C4-2B (cell line): ENCODE results near the gene RPS6KB1.
"Not testable (repeated sequence)": the region's sequence is repeated elsewhere in the genome, so short reads cannot be mapped to it uniquely, and the experiment has no call there.

Experiments used
- H3K27ac ChIP-seq: fragments of 450-650 bp; 2 replicates; pipeline ENCODE4 v1.5.1; 2017
- CTCF ChIP-seq: fragments of 450-650 bp; conservative IDR thresholded peaks from 2 replicates; pipeline ENCODE4 v1.5.1; 2017; ENCODE audit warnings: mild to moderate bottlenecking
- ZFX ChIP-seq: fragments of 450-650 bp; IDR thresholded peaks from 2 replicates; pipeline ENCODE4 v1.6.1; 2017

RPS6KB1 gene

GRCh38 chr17:59972778-59973177, 79.9 kb downstream of the RPS6KB1 start:
- TF ChIP-seq CTCF (no peak), ZFX (no peak)
- H3K27ac ChIP-seq: no peak overlapping the region

GRCh38 chr17:59973483-59973882, 80.6 kb downstream of the RPS6KB1 start:
- H3K27ac ChIP-seq: not testable (repeated sequence)

- not testable (repeated sequence) for H3K27ac ChIP-seq
These were observed 82.2 kb downstream of the RPS6KB1 start for GRCh38 chr17:59975166-59975565.

- H3K27ac ChIP-seq: not testable (repeated sequence)
These were observed 103.7 kb downstream of the RPS6KB1 start for GRCh38 chr17:59996608-59997007.
